CD4-positive, alpha-beta T cell treated with Interferon gamma for 1 hour (primary cell): ENCODE results near the gene NTRK3.

Source experiments
- DNase-seq: peaks from one replicate; pipeline ENCODE4 v3.0.0-alpha.2; 2020

The NTRK3 gene

GRCh38 chr15:87929841-87930240 is 326.7 kb downstream of the NTRK3 start:
- DNase-seq, result no peak

- no peak for DNase-seq
Measured at GRCh38 chr15:87924433-87924832, 332.1 kb downstream of the NTRK3 start.

DNA sequence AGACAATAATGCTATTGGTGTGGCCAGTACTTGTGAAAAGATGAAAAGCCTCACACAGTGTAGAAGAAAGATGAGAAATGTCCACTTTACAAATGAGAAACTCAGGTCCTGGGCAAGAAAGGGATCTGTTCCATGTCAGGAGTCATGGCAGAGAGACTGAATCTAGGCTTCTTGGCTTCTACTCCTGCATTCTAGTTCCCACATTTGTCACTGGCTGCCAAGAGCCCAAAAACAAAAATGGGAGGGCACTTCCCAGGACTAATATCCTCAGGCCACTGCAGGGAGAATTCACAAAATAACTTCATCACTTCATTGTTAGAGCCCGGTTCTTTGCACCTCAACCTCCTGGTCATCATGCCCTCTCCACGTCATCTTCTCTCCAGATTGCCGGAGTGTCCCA is 337.5 kb downstream of the NTRK3 start:
- no peak for DNase-seq

- DNase-seq, result no peak
Measured at GRCh38 chr15:87917480-87917879, 339.1 kb downstream of the NTRK3 start.

DNA sequence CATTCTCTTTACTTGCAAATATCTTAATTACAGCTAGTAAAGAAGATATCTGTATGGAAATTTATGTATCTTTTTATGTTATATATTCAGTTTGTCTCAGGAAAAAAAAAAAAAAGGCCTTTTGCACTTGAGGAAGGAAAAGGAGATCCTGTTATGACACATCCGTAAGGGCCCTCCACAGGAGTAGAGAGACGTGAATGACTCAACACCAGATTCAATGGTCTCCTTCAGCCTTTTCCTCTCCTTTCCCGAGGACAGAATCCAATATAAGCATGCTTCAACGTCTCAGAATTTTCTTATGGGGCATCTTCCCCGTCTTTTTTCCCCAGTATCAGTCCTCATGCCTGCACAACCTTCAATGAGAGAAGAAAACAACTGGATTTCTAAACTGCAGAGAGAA is 340.3 kb downstream of the NTRK3 start:
- DNase-seq, result no peak

- no peak for DNase-seq
Measured at GRCh38 chr15:87910301-87910700, 346.2 kb downstream of the NTRK3 start.

DNA sequence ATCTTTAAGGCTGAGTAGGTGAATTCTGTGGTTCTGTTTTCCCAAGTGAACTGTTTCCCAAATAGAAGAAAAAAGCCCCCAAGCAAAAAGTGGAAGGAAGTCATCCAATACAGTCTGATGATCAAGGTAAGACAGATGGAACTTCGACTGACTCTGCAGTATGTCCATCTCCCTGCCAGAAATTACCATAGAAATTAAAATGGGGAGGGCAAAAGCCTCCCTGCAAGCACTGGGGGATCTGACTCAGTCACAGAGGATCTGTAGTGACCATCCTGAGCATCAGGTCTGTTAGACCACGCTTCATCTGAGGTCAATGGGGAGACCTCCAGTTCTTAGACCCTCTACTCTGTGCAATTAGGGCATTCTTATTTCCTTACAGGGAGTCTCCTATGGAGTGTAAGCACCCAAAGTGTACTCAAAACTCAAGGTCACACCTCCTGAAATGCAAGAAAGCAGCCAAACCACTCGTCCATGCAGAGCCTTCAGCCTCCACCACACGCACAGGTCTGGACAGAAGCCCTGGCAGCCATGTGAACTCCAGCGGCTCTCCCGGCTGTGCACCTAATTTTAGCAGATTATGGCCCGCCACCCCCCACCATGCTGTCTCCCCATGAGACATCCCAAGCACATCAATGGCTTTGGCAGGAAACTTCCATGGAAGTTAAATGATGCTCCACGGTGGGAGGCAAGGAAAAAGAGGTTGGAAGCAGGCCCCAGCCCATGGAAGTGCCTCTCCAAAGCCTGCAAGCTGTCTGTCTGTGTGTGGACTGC is 348.7 kb downstream of the NTRK3 start:
- no peak for DNase-seq

DNA sequence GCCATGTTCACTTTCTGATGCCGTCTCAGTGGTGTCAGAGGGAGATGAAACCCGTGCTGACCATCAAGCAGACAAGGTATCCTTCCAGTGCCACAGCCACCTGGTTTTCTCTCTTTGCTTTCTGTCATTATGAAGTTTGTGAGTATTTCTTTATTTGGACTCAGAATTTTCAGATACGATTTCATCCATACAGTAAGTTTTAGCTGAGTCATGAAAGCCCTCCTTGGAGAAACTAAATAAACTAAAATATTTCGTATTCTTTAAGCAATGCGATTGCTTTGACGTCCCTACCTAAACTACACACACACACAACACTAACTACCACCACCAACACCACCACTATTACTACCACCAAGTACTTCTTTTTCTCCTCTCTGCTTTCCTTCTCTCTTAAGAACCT is 350.1 kb downstream of the NTRK3 start:
- DNase-seq, result no peak

- peak; percentile 14 for DNase-seq
Measured at GRCh38 chr15:87902772-87903426, 353.6 kb downstream of the NTRK3 start.

DNA sequence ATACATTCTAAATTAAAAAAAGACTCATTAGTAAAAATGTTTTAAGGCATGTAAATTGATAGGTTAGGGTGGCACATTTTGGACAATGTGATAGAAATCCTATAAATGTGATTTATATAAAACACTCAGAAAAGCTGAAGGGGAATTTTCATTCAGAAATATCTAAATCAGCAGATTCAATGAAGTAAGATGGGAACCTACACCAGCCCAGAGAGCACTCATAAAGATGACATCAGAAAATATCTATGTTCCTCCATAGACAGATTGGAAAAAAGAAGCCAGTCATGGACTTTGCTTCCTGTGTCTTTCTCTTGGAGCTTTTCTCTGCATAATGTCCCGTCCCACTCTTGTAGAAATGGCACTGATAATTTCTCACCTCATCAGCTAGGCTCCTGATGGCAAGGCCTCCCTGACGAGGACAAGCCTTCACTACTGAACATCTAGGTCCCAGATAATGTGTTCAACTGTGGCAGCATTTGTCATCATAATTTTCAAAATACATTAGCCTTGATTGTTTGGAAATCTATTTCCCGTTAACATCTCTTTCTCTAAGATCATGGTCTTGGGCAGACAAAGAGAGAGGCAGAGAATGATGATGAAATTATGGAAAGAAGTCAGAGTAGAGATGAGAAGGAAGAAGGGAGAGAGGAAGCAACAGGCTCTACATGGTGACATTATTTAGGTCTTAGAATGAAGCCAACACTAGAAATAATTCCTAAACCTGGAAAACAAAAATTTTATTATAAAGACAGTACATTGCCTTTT is 354.4 kb downstream of the NTRK3 start:
- DNase-seq, result no peak

DNA sequence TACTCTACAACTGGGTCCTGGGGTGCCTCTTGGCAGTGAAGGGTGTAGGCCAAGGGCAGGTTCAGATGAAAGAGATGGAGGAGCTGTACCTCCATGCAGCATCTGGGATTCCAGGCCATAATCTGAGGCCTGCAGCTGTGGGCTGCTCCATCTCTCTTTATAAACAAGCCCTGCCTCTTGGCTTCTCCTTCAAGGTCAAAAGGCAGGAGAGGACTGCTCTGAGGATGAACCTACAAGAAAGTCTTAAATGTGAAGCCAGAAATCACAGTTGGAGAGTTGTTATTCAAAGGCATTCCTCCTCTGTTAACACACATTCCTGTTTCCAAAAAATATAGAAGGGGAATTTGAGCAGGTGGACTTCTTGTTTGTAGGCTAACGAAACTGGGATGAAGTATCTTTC is 355.5 kb downstream of the NTRK3 start:
- no peak for DNase-seq

GRCh38 chr15:87896936-87897335 is 359.6 kb downstream of the NTRK3 start:
- no peak for DNase-seq

DNA sequence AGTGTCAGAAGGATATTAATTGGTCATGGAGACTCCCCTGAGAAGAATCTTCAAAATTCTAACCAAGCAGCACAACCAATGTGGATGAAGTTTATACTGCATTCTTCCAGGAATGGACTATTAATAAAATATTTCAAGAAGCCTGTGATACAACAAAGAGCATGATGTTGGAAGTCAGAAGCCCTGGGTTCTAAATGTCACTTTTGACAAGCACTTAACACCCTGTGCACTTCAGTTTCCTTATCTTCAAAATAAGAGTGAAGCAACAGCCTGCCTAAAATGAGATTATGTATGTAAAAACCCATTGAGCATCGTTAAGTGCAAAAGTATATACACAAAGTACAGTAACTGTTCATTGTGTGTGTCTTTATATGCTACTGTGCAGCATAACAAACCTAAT is 369.4 kb downstream of the NTRK3 start:
- no peak for DNase-seq

DNA sequence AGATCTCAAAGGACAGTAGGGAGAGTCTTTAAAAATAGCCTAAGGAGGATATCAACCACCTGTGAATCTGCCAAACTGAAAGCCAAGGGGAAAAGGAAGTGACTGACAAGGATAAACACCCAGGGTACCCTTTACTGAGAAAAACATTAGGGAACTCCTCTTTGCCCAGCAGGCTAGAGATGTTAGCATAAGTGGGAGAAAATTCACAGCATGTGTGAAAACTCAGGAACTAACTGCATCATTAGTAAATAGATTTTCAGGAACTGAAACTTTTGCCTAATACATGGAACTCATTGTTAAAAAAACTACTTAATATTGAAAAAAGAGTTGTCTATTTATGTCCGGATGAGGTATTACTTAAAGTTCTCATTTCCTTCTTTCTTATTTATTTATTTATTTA is 375.5 kb downstream of the NTRK3 start:
- DNase-seq, result no peak

DNA sequence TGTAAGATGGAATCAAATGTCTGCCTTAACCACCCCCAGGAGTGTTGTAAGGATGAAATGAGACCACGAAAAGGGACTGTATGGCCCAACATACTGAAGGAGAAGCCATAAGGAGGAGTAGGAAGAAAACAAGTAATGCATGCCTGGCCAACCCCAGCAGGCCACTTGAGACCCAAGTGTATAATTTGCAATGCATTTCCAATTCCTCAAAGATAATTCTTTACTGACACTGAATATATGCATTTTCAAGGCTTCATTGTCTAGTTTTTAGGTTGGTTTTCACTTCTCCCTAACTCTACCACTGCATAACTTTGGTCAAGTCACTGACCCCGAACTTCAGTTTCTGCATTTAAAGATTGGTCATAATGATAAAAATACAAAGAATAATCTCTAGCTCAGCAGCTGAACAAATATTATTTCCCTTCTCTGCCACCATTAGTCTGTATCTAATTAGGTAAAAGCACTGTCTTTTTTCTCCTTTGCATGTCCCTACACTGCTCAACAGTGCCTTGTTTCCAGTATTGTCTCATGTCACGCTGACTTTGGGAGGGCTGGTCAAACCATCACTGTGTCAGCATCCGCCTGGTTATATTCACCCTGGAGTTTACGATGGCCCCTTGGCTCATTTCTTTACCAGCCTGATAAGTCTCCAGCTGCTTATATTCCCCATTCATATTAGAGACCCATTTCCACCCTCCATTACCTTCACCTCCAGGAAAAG is 378.6 kb downstream of the NTRK3 start:
- no peak for DNase-seq

DNA sequence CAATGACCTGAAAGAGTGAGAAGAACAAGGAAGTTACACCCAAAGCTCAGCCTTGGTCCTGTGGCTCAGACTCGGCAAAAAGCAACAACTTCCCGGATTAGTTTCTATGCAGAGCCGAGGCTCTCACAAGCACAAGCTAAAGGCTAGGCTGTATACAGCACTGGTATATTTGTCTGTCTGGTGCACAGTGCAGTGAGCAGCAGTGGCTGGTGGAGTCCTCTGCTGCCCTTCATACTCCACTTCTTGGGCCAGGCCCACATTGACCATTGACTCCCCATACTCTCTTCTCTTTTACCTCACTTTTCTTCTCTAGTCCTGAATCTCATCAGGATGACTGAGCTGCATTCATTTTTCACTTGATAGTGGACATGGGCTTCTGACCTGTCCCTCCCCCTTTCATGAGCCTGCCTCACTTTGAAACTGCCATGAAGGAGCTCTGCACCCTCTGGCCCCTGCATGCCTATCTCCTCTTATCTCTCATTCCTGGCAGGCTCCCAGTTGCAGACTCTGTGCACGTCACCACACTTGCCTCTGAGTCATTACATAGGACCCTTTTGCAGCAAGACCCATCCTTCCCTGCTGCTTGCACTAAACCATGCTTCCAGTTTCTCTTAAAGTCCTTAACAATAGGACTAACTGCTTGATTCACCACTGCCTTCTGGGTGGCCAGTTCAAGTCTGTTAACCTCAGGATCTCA is 379.3 kb downstream of the NTRK3 start:
- no peak for DNase-seq

- no peak for DNase-seq
Measured at GRCh38 chr15:87874896-87875711, 381.4 kb downstream of the NTRK3 start.

DNA sequence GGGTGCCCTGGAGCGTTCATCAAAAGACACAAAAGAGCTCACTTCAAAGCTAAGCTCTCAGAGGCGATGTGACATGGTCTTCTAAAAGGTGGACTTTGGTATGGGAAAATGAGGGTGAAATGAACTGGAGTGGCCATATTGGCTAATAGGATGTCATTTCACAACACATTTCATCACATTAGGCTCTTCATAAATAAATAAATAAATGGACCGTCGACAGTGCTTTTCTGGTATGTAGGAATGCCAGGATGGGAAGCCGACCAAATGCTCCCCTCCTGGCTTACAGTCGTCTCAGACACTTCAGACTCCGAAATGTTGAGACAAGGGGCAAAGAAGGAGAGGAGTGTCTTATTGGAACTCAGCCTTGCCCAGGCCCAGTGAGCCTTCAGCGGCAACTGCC is 383.0 kb downstream of the NTRK3 start:
- DNase-seq, result no peak

- DNase-seq, result no peak
Measured at GRCh38 chr15:87871731-87872320, 384.7 kb downstream of the NTRK3 start.

DNA sequence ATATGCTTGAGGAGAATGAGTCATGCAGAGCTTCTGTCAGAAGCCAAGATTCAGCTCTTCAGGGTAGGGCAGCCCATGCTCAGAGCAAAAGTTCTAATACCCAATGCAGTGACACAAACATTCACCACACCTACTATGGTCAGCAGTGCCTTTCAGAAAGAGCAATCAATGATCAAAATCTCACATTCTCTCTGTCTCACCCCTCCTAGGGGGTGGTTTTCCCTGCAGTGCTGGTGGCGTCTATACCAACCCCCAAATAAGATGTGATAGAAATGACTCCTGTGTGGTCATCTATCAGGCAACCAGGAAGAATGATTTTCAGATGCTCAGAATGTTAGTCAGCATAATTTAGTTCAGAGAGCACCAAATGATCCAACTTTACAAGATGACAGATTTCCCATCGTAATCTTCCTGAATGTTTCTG is 385.3 kb downstream of the NTRK3 start:
- no peak for DNase-seq

DNA sequence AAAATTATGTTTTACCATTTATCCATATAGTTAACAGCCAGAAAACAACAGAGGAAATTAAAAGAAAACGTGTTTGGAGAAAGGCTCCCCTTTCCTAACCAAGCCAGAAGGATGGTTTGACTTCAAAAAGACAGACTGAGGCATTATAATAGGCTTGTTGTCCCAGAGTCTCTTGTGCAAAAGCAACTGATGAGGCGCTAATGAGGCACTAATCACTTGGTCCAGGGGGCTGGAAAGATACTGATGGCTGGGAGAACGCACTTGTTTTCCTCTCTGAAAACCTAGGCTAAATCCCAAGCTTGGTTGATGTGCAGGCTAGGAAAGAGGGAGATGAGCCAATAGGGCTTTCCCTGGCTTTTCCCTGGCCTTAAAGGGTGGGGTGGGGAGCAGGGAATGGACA is 389.6 kb downstream of the NTRK3 start:
- DNase-seq, result no peak
